Esophagus squamous epithelium (tissue), 5 donors: ENCODE measurements around the gene ZMYND11. TPM values are rescaled to one million over a fixed set of nuclear protein-coding genes. Genes with fewer than 3 reads are reported as not detected.
A peak's percentile ranks its signal among the peaks of the same experiment; 100 is the strongest.

Experiments
- DNase-seq: peaks from one replicate; lab custom pipeline; 2025; lab: John Stamatoyannopoulos, UW
- H3K27ac ChIP-seq, 4 donors: fragments of 200-600 bp; sonication (generic); one replicate each; pipeline ENCODE4 v1.5.1; 2016 to 2019; ENCODE audit warnings: mild to moderate bottlenecking in 1 of 4
- H3K27me3 ChIP-seq, 4 donors: fragments of 200-600 bp; sonication (generic); 1 replicate in 3 of 4; 2 replicates in 1 of 4; pipeline versions ENCODE4 v1.5.1 to v1.6.0; 2017 to 2021; ENCODE audit warnings: antibody characterized with exemption in 1 of 4
- H3K36me3 ChIP-seq, 3 donors: fragments of 200-600 bp; sonication (generic); one replicate each; pipeline ENCODE4 v1.5.1; 2016 to 2019
- H3K4me1 ChIP-seq, 3 donors: fragments of 200-600 bp; sonication (generic); one replicate each; pipeline ENCODE4 v1.5.1; 2017 to 2019
- H3K4me3 ChIP-seq, 4 donors: fragments of 200-600 bp; sonication (generic); 1 replicate in 3 of 4; 2 replicates in 1 of 4; pipeline ENCODE4 v1.5.1; 2016 to 2019; ENCODE audit warnings: mild to moderate bottlenecking in 2 of 4, moderate library complexity in 1 of 4
- H3K9me3 ChIP-seq, 3 donors: fragments of 200-600 bp; sonication (generic); one replicate each; pipeline ENCODE4 v1.5.1; 2016 to 2019
- CTCF ChIP-seq, 6 experiments: fragments of 450-650 bp in 4 of 6; fragments of 200-600 bp in 2 of 6; sonication (generic) in 2 of 6; IDR thresholded peaks; one replicate each; pipeline ENCODE4 v1.5.1; 2016 to 2019; ENCODE audit warnings: antibody characterized with exemption in 6 of 6, mild to moderate bottlenecking in 4 of 6, moderate library complexity in 4 of 6
- POLR2A ChIP-seq, 4 donors: fragments of 450-650 bp; IDR thresholded peaks; one replicate each; pipeline ENCODE4 v1.6.1; 2017; ENCODE audit warnings: antibody characterized with exemption in 4 of 4, mild to moderate bottlenecking in 4 of 4, moderate library complexity in 3 of 4
- WGBS, 2 donors: methylation state at CpG; one replicate each; pipeline ENCODE4 v1.1.5; 2018; 5-methylcytosine and 5-hydroxymethylcytosine counted together
- intact Hi-C: fragments of 100-400 bp; cut with DNase I; formaldehyde crosslinking; loops from one replicate; pipeline ENCODE4 v1.15.0; 2022
- total RNA-seq, 4 donors: library from RNA; depleted of rRNA; stranded (reverse); fragments of >200 nt; gene quantifications; one replicate each; pipeline ENCODE4 v1.1.0, GENCODE V29; 2016
- donor health status: DM: yes; HTN: yes; CAD: no.

Gene ZMYND11
- total RNA-seq, 4 donors from 2014 or later = 22.9 to 67.9 (median 32.2) TPM

DNA sequence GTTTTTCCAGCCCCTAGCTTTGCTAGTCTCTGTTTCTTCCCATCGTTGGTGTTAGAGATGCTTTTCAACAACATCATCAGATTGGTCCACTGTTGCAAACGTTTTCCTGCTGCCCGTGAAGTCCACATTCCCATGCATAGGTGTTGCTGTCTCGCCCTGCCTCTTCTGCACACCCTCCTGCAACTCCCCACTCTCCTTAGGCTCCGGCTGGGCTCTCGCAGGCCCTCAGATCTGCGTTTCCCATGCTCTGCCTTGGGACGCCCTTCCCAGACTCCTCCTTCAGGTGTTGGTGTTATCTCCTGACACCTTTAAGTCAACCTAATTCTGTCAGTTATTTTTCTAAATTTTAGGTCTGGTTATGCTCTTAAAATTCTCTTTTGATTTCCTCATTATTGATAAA is 55.0 kb downstream of the ZMYND11 start:
- peaks cover 0 to 8% (median 0%) of the 10 kb centered on the region in 3 donors for H3K4me1 ChIP-seq
- no peak overlapping the region for H3K4me3 ChIP-seq
- no peaks in the 10 kb centered on the region for H3K9me3 ChIP-seq
- no peak overlapping the region for H3K27ac ChIP-seq
- intact Hi-C loops = no loop called here
- WGBS, 2 donors = 90 to 92% methylated on average over 8 of the region's 8 CpGs
- TF ChIP-seq CTCF (IDR thresholded peaks at IDR 0.05) = no peak
- H3K36me3 ChIP-seq = peaks cover 0 to 38% (median 0%) of the 10 kb centered on the region in 3 donors
- no peak for DNase-seq
- no peaks in the 10 kb centered on the region for H3K27me3 ChIP-seq

DNA sequence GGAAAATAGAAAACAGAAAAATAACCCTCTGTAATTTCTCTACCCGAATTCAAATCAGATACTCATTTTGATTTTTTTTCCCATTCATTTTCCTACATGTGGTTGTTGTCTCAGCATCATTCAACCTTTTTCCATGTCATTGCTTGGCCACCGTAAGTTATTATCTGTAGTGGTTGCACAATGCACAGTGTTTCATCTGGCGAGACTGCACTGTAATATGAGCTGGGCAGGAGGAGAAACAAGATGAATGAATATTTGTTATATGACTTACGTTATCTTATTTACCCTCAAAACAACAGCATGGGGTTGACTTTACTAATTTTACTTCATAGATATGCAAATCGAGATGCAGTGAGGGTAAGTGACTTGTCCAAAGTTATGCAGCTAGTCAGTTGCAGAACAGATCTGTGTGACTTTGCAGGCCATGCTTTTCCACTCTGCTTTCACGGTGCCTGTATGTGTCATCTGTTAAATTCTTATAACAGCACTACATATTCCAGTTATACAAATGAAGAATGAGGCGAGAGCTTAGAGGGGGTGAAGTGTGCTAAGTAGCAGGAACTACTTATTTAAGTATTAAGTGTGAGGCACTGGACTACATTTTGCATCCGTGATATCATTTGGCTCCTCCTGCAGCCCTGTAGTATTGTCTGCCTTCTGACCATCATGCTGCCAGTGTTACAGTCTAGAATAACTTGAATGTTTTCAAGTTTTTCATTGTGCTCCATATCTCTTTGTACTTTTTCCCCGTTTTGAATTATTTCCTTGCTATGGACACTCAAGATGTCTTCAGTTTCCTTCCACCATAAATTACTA is 56.7 kb downstream of the ZMYND11 start:
- no peak for DNase-seq
- Histone ChIP-seq H3K9me3 (no peaks in the 10 kb centered on the region), H3K4me3 (no peak overlapping the region), H3K36me3 (peaks cover 0 to 30% (median 0%) of the 10 kb centered on the region in 3 donors), H3K27me3 (no peaks in the 10 kb centered on the region), H3K27ac (peak overlapping the region in 1 of 4 donors; percentile 5), H3K4me1 (peaks cover 0 to 8% (median 0%) of the 10 kb centered on the region in 3 donors)
- TF ChIP-seq CTCF (IDR thresholded peaks at IDR 0.05) (no peak), POLR2A (IDR thresholded peaks at IDR 0.05) (no peak)
- intact Hi-C loops = no loop called here
- WGBS, 2 donors = 71 to 84% methylated on average over 9 of the region's 9 CpGs

DNA sequence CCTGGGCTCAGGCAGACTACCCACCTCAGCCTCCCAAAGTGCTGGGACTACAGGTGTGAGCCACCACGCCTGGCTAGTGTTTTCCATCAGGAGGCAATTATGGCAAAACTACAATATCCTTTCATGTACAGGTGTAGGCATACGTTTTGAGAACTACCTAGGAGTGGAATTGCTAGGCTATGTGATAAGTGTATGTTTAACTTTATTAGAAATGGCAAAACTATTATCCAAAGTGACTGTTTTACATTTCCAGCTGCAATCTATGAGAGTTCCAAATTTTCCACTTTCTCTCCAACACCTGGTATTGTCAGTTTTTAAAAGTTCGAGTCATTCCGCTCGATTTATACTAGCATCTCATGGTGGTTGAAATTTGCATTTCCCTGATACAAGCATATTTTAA is 59.0 kb downstream of the ZMYND11 start:
- Histone ChIP-seq H3K9me3 (no peaks in the 10 kb centered on the region), H3K4me1 (no peaks in the 10 kb centered on the region), H3K36me3 (peaks cover 0 to 19% (median 0%) of the 10 kb centered on the region in 3 donors), H3K4me3 (no peak overlapping the region), H3K27me3 (no peaks in the 10 kb centered on the region), H3K27ac (no peak overlapping the region)
- intact Hi-C loops = no loop called here
- TF ChIP-seq CTCF (IDR thresholded peaks at IDR 0.05) = no peak
- TF ChIP-seq POLR2A (IDR thresholded peaks at IDR 0.05) = no peak
- 90 to 97% methylated on average over 4 to 5 of the region's 5 CpGs for WGBS, 2 donors
- DNase-seq = no peak

- 39 to 85% methylated on average over 1 of the region's 1 CpG for WGBS, 2 donors
- Histone ChIP-seq H3K27ac (no peak overlapping the region), H3K4me1 (peaks cover 0 to 7% (median 0%) of the 10 kb centered on the region in 3 donors), H3K4me3 (no peak overlapping the region), H3K36me3 (no peaks in the 10 kb centered on the region), H3K9me3 (no peaks in the 10 kb centered on the region), H3K27me3 (no peaks in the 10 kb centered on the region)
- TF ChIP-seq POLR2A (IDR thresholded peaks at IDR 0.05) (no peak), CTCF (IDR thresholded peaks at IDR 0.05) (no peak)
- no peak for DNase-seq
- intact Hi-C loops = no loop called here
These were observed 65.2 kb downstream of the ZMYND11 start for GRCh38 chr10:200405-200804.

DNA sequence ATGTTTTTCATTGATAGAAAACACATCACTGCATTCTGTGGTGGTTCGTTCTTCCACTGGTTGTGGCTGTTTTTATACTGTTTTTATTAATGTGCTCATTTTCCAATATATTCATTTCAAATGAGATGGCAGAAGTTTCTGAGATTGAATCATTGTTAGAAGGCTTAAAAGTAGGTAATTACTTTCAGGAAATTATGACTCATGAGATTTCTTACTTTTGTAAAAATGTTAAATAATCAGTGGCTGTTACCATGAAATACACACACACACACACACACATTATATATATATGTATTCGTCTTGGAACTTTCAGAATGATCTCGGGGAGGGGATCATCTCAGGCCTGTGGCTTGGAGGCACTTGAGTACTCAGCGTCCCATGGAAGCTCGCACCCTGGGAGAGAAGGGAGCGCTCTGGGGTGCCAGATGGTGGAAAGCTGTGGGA is 66.1 kb downstream of the ZMYND11 start:
- Histone ChIP-seq H3K4me1 (peaks cover 0 to 7% (median 0%) of the 10 kb centered on the region in 3 donors), H3K36me3 (no peaks in the 10 kb centered on the region), H3K27me3 (no peaks in the 10 kb centered on the region), H3K27ac (no peak overlapping the region), H3K9me3 (no peaks in the 10 kb centered on the region), H3K4me3 (no peak overlapping the region)
- WGBS, 2 donors = 68 to 79% methylated on average over 6 of the region's 6 CpGs
- no peak for DNase-seq
- intact Hi-C loops = no loop called here
- TF ChIP-seq CTCF (IDR thresholded peaks at IDR 0.05) (no peak), POLR2A (IDR thresholded peaks at IDR 0.05) (no peak)
